GM18951 (cell line): ENCODE data around the gene KRTAP21-3.
"Not testable (repeated sequence)": the region's sequence is repeated elsewhere in the genome, so short reads cannot be mapped to it uniquely, and the experiment has no call there.

Experiments used
- POLR2A ChIP-seq: IDR thresholded peaks from 4 replicates; pipeline ENCODE4 v1.6.1; 2011; ENCODE audit warnings: mild to moderate bottlenecking; ENCODE audit not compliant: insufficient read length, insufficient read depth; ENCODE audit errors: extremely low read depth
- in situ Hi-C: fragments of 300-500 bp; cut with MboI; formaldehyde crosslinking; loops from one replicate; pipeline ENCODE4 v1.12.0; 2022; ENCODE audit warnings: low sequenced_read_pairs, mixed read lengths, inconsistent platforms; ENCODE audit not compliant: unreplicated experiment

Gene KRTAP21-3

GRCh38 chr21:30718239-30718909 lies at the start of gene KRTAP21-3:
KRTAP21-3 (minus strand) TSS chr21:30718777; CDS start chr21:30718759, 18 bp downstream.
- in situ Hi-C loops, result no loop called here

GRCh38 chr21:30760776-30761175 lies 42.2 kb upstream of the KRTAP21-3 start:
- TF ChIP-seq POLR2A, result no peak
- in situ Hi-C loops, result no loop called here

More at GRCh38 chr21:30718239-30718909, at the start of gene KRTAP21-3:
- TF ChIP-seq POLR2A, result no peak

GRCh38 chr21:30758306-30758705 lies 39.7 kb upstream of the KRTAP21-3 start:
- in situ Hi-C loops, result no loop called here
- no peak for TF ChIP-seq POLR2A

GRCh38 chr21:30755328-30755727 lies 36.8 kb upstream of the KRTAP21-3 start, which contains the start of gene KRTAP21-1:
KRTAP21-1 (minus strand) TSS chr21:30755428; CDS start chr21:30755378, 50 bp downstream.
- in situ Hi-C loops, result not testable (repeated sequence)

- no peak for TF ChIP-seq POLR2A
- in situ Hi-C loops, result no loop called here
Measured at GRCh38 chr21:30747159-30747558, 28.6 kb upstream of the KRTAP21-3 start, which contains the start of gene KRTAP21-2. KRTAP21-2 (minus strand) TSS chr21:30747259; CDS start chr21:30747202, 57 bp downstream.

- no peak for TF ChIP-seq POLR2A
- in situ Hi-C loops, result no loop called here
Measured at GRCh38 chr21:30740462-30740861, 21.9 kb upstream of the KRTAP21-3 start.

- in situ Hi-C loops, result no loop called here
- TF ChIP-seq POLR2A, result no peak
Measured at GRCh38 chr21:30733026-30733425, 14.4 kb upstream of the KRTAP21-3 start.

GRCh38 chr21:30726726-30727125 lies 8.1 kb upstream of the KRTAP21-3 start:
- TF ChIP-seq POLR2A, result no peak
- in situ Hi-C loops, result no loop called here

GRCh38 chr21:30719401-30719800 lies 824 bp upstream of the KRTAP21-3 start:
- no peak for TF ChIP-seq POLR2A
- in situ Hi-C loops, result no loop called here

GRCh38 chr21:30717105-30717504 lies 1.5 kb downstream of the KRTAP21-3 start:
- in situ Hi-C loops, result no loop called here
- TF ChIP-seq POLR2A, result no peak

- in situ Hi-C loops, result no loop called here
- TF ChIP-seq POLR2A, result no peak
Measured at GRCh38 chr21:30714946-30715345, 3.6 kb downstream of the KRTAP21-3 start.

GRCh38 chr21:30714456-30714855 lies 4.1 kb downstream of the KRTAP21-3 start:
- in situ Hi-C loops, result no loop called here
- TF ChIP-seq POLR2A, result no peak

- in situ Hi-C loops, result no loop called here
- TF ChIP-seq POLR2A, result no peak
Measured at GRCh38 chr21:30713766-30714165, 4.8 kb downstream of the KRTAP21-3 start.

GRCh38 chr21:30710499-30710898 lies 8.1 kb downstream of the KRTAP21-3 start:
- in situ Hi-C loops, result no loop called here

GRCh38 chr21:30707409-30707808 lies 11.2 kb downstream of the KRTAP21-3 start:
- TF ChIP-seq POLR2A, result no peak

More at GRCh38 chr21:30710499-30710898, 8.1 kb downstream of the KRTAP21-3 start:
- no peak for TF ChIP-seq POLR2A

GRCh38 chr21:30695956-30696355 lies 22.6 kb downstream of the KRTAP21-3 start:
- in situ Hi-C loops, result no loop called here
- TF ChIP-seq POLR2A, result no peak

More at GRCh38 chr21:30707409-30707808, 11.2 kb downstream of the KRTAP21-3 start:
- in situ Hi-C loops, result loop anchor here (10.0 kb wide), 1 partner anchor 77 kb away; no protein-coding TSS in a partner anchor
